WTC11 (cell line): ENCODE results near the gene WHAMM. TPM values are rescaled to one million over a fixed set of nuclear protein-coding genes. Genes with fewer than 3 reads are reported as not detected.

Experiments
- ATAC-seq: fragments of 200-7000 bp; cut with Tn5 transposase; 2 replicates; pipeline ENCODE4 v1.10.0; 2021; ENCODE audit warnings: mild to moderate bottlenecking, moderate library complexity
- CTCF ChIA-PET: fragments of 300-600 bp; sonication (Branson Sonifier 250); formaldehyde crosslinking; loops from one replicate; lab custom pipeline; 2021; ENCODE audit warnings: antibody characterized with exemption; lab: Charles Lee
- POLR2A ChIA-PET: fragments of 350-600 bp; sonication (Branson Sonifier 250); formaldehyde crosslinking; loops from one replicate; lab custom pipeline; 2021; ENCODE audit warnings: antibody characterized with exemption; lab: Charles Lee
- DNase-seq: peaks from one replicate; pipeline ENCODE4 v3.0.0; 2021; ENCODE audit warnings: low spot score
- H3K27ac Mint-ChIP-seq: 2 replicates; pipeline ENCODE4 v1.8.0; 2021; ENCODE audit warnings: mixed read lengths
- H3K27me3 Mint-ChIP-seq: 2 replicates; pipeline ENCODE4 v1.8.0; 2021; ENCODE audit warnings: low read depth, mild to moderate bottlenecking, moderate library complexity, mixed read lengths
- H3K36me3 Mint-ChIP-seq: 2 replicates; pipeline ENCODE4 v1.8.0; 2021; ENCODE audit warnings: mixed read lengths
- H3K4me1 Mint-ChIP-seq: 2 replicates; pipeline ENCODE4 v1.8.0; 2022; ENCODE audit warnings: mixed read lengths
- H3K4me3 Mint-ChIP-seq: 2 replicates; pipeline ENCODE4 v1.8.0; 2021; ENCODE audit warnings: mild to moderate bottlenecking, moderate library complexity, mixed read lengths
- H3K9me3 Mint-ChIP-seq: 2 replicates; pipeline ENCODE4 v1.8.0; 2021; ENCODE audit warnings: mixed read lengths
- AFF4 ChIP-seq: sonication (generic); formaldehyde crosslinking; IDR thresholded peaks from 2 replicates; pipeline ENCODE4 v1.8.1; 2023; ENCODE audit warnings: mild to moderate bottlenecking, missing genetic modification reagents, borderline replicate concordance
- ATF6 ChIP-seq: sonication (generic); formaldehyde crosslinking; IDR thresholded peaks from 2 replicates; pipeline ENCODE4 v1.8.1; 2023; ENCODE audit warnings: mild to moderate bottlenecking, missing genetic modification reagents
- CREM ChIP-seq: sonication (generic); formaldehyde crosslinking; IDR thresholded peaks from 2 replicates; pipeline ENCODE4 v1.8.1; 2022; ENCODE audit warnings: mild to moderate bottlenecking, missing genetic modification reagents, moderate library complexity
- CTCF ChIP-seq: fragments of 200-600 bp; IDR thresholded peaks from 2 replicates; pipeline ENCODE4 v1.8.0; 2022; ENCODE audit warnings: antibody characterized with exemption
- E2F5 ChIP-seq: sonication (generic); formaldehyde crosslinking; IDR thresholded peaks from 2 replicates; pipeline ENCODE4 v1.8.1; 2022; ENCODE audit warnings: mild to moderate bottlenecking, moderate library complexity, missing genetic modification reagents
- ESRRA ChIP-seq: sonication (generic); formaldehyde crosslinking; IDR thresholded peaks from 2 replicates; pipeline ENCODE4 v1.8.1; 2022; ENCODE audit warnings: mild to moderate bottlenecking, missing genetic modification reagents, borderline replicate concordance
- FOXJ3 ChIP-seq: sonication (generic); formaldehyde crosslinking; IDR thresholded peaks from 2 replicates; pipeline ENCODE4 v1.9.0; 2021; ENCODE audit warnings: missing genetic modification reagents, mild to moderate bottlenecking, borderline replicate concordance
- IRF1 ChIP-seq: sonication (generic); formaldehyde crosslinking; IDR thresholded peaks from 2 replicates; pipeline ENCODE4 v1.8.0; 2023; ENCODE audit warnings: missing genetic modification reagents
- JUN ChIP-seq: sonication (generic); formaldehyde crosslinking; IDR thresholded peaks from 2 replicates; pipeline ENCODE4 v1.8.0; 2023; ENCODE audit warnings: mild to moderate bottlenecking, missing genetic modification reagents
- NFATC4 ChIP-seq: fragments of 250-450 bp; sonication (Bioruptor Pico); IDR thresholded peaks from 2 replicates; pipeline ENCODE4 v1.9.0; 2021; ENCODE audit warnings: mild to moderate bottlenecking
- NFE2L1 ChIP-seq: sonication (generic); formaldehyde crosslinking; IDR thresholded peaks from 2 replicates; pipeline ENCODE4 v1.8.1; 2023; ENCODE audit warnings: missing genetic modification reagents
- NFYB ChIP-seq: sonication (generic); formaldehyde crosslinking; conservative IDR thresholded peaks from 2 replicates; pipeline ENCODE4 v1.8.0; 2022; ENCODE audit warnings: low read depth, missing genetic modification reagents
- USF1 ChIP-seq: sonication (generic); formaldehyde crosslinking; IDR thresholded peaks from 2 replicates; pipeline ENCODE4 v1.8.0; 2022; ENCODE audit warnings: mild to moderate bottlenecking, missing genetic modification reagents
- ZNF263 ChIP-seq: sonication (generic); formaldehyde crosslinking; IDR thresholded peaks from 2 replicates; pipeline ENCODE4 v1.8.1; 2022; ENCODE audit warnings: low read depth, mild to moderate bottlenecking, moderate library complexity, missing genetic modification reagents
- ZNF532 ChIP-seq: fragments of 250-450 bp; sonication (Bioruptor Pico); IDR thresholded peaks from 2 replicates; pipeline ENCODE4 v1.9.0; 2021; ENCODE audit warnings: mild to moderate bottlenecking, borderline replicate concordance
- total RNA-seq: library from RNA; stranded (reverse); gene quantifications from 3 replicates; pipeline ENCODE4 v1.2.3, GENCODE V29; 2021

Gene WHAMM
- total RNA-seq, 1 experiment from 2014 or later = 3.2 TPM

GRCh38 chr15:82763361-82764116 is 45.9 kb upstream of the WHAMM start:
- ChIA-PET CTCF (interaction anchor here (1.2 kb wide), 1 partner anchor 232 kb away, joined by 4 read pairs; no protein-coding TSS in a partner anchor), POLR2A (no interaction called here)
- Mint-ChIP-seq H3K27ac (peak overlapping the region; percentile 51), H3K4me1 (peaks cover 13% of the 10 kb centered on the region), H3K4me3 (no peak overlapping the region), H3K36me3 (no peaks in the 10 kb centered on the region), H3K9me3 (peaks cover 5% of the 10 kb centered on the region; the same call in 1 of the 2 replicates), H3K27me3 (no peaks in the 10 kb centered on the region)
- no peak for TF ChIP-seq NFYB (CRISPR knock-in tag)
- no peak for TF ChIP-seq USF1 (CRISPR knock-in tag)
- ATAC-seq (no peak), DNase-seq (no peak)

- Mint-ChIP-seq H3K27ac (peak overlapping the region; percentile 51), H3K9me3 (peaks cover 5% of the 10 kb centered on the region; the same call in 1 of the 2 replicates), H3K36me3 (no peaks in the 10 kb centered on the region), H3K4me1 (peaks cover 13% of the 10 kb centered on the region), H3K4me3 (no peak overlapping the region), H3K27me3 (no peaks in the 10 kb centered on the region)
- CTCF ChIA-PET = interaction anchor here (1.4 kb wide), 1 partner anchor 247 kb away, joined by 3 read pairs; no protein-coding TSS in a partner anchor
- no peak for DNase-seq
- POLR2A ChIA-PET = no interaction called here
- ATAC-seq = no peak
- TF ChIP-seq CTCF (no peak), AFF4 (CRISPR knock-in tag) (no peak), ZNF532 (CRISPR knock-in tag) (no peak), CREM (no peak), NFYB (CRISPR knock-in tag) (no peak), NFATC4 (CRISPR knock-in tag) (no peak), ATF6 (CRISPR knock-in tag) (no peak), NFE2L1 (CRISPR knock-in tag) (no peak), FOXJ3 (CRISPR knock-in tag) (no peak), E2F5 (CRISPR knock-in tag) (no peak), JUN (CRISPR knock-in tag) (no peak), ZNF263 (CRISPR knock-in tag) (no peak), ESRRA (CRISPR knock-in tag) (no peak), IRF1 (CRISPR knock-in tag) (no peak)
Observed at GRCh38 chr15:82764117-82764490, 45.3 kb upstream of the WHAMM start.
